ENCODE data around the gene APBB2.

APBB2 gene

DNA sequence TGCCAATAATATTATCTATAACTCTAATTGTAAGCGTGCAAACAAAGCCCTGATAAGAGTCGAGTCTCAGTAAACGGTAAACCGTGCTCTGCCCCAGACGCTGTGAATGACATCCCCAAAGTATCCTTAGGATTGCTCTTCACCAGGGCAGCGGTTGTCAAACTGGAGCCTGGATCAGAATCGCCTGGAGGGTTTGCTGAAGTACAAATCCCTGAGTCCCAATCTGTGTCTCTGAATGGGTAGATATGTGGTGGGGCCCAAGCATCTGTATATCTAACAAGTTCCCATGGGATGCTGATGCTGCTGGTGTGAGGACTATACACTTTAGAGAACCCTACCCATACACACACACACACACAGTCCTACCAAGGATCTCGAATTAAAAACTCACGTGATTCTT, 813 bp upstream of the APBB2 start:
- DNase-seq = no peak

- no peak for DNase-seq
Observed at GRCh38 chr4:41214825-41215146, 444 bp upstream of the APBB2 start.

- DNase-seq = peak in 1 of 2 donors; percentile 18
Observed at GRCh38 chr4:41213625-41214135, 662 bp downstream of the APBB2 start.

DNA sequence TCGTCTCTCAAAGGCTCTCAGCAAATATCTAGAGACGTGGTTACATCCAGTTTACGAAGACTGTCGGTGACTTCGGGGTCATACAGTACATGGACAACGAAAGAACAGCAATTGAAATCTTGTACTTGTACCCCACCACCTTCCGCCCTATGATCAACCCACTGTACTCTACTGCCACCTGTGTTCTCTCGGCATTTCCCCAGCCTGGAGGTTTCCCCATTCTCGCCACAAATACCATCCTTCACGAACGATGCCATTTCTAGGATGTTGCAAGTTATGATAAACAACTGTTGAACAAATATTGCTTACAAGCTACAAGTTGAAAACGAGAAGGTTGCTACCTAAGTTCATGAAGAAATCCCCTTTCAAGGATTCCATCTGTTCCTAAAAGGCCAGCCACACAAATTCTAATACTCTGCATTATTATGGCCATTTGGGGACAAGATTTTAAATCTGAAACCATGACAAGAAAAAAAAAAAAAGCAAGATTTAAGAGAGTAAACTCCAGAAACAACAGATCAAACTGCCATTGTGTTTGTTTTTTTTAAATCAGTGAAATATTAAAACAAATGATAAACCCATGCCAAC, 1.6 kb downstream of the APBB2 start:
- DNase-seq = peak in 1 of 2 donors; percentile 4

DNA sequence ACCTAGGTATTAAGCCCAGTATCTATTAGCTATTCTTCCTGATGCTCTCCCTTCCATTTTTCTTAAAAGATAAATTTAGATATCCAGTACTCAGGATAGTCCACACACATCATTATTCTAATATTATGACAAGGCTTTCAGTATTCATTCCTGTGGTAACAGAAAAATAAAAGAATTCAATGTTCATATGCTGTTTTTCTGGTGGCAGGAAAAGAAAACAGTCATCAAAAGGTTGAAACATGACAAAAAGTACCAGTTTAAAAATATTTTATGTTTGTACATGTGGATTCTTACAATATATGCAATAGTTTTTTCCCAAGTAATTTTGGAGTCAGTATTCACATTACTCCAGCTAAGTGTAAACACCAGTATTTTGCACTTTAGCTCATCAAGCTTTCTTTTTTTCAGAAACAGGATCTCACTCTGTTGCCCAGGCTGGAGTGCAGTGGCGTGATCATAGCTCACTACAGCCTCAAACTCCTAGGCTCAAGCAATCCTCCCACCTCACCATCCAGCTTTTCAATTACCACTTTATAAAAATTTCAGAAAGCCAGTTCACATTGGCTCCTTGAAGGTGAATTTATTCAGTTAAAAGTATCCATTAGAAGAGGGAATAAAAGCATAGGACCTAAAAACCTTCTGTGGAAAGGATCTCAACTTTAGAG, 2.3 kb downstream of the APBB2 start:
- no peak for DNase-seq

GRCh38 chr4:41209901-41210300, 4.4 kb downstream of the APBB2 start:
- DNase-seq = no peak

- no peak for DNase-seq
Observed at GRCh38 chr4:41209187-41209586, 5.2 kb downstream of the APBB2 start.

- no peak for DNase-seq
Observed at GRCh38 chr4:41207291-41207831, 7.0 kb downstream of the APBB2 start.

GRCh38 chr4:41205854-41206460, 8.4 kb downstream of the APBB2 start:
- no peak for DNase-seq

- DNase-seq = no peak
Observed at GRCh38 chr4:41205130-41205529, 9.2 kb downstream of the APBB2 start.

DNA sequence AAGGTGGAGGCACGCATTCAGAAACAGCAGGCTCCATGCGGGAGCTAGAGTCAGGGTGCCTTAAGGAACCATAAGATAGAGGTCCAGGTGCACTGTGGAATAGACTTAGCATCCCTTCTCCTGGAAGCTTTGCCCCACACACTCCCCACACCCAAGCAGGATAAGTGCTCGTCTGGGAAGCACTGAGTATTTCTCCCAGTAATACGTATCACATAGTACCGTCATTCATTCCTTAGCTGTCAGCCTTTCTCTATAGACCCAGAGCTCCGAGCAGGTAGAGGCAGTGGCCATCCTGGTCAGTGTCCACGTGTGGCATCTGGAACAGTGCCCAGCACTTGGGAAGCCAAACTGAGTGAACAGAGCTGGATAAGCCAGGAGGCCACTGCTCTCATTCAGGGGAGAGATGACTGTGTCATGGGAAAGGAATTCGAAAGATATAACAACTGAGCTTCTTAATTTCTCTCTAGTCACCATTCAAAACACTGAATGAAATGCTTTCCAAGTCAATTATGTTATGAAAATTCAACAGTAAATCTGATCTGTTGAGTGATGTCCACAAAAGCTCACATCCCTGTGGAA, 9.9 kb downstream of the APBB2 start:
- DNase-seq = no peak

DNA sequence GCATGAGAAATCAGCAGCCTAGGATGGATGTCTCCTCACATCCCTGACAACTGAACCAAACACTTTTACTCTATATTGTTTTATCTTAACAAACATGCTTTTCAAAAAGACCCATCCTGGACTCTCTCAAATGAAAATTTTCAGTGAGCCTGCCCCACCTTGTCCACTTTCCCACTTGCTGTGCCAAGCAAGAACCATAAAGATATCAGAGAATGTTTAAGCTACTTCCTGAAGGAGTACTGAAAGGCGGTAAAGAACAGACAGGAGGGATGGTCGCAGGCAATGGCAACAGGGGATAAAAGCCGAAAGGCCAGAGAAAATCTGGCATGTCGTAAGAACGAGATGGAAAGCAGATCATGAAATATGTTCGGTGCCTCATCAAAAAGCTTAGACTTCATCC, 10.5 kb downstream of the APBB2 start:
- no peak for DNase-seq

- DNase-seq = no peak
Observed at GRCh38 chr4:41202820-41203568, 11.3 kb downstream of the APBB2 start.

GRCh38 chr4:41202356-41202755, 12.0 kb downstream of the APBB2 start:
- no peak for DNase-seq

DNA sequence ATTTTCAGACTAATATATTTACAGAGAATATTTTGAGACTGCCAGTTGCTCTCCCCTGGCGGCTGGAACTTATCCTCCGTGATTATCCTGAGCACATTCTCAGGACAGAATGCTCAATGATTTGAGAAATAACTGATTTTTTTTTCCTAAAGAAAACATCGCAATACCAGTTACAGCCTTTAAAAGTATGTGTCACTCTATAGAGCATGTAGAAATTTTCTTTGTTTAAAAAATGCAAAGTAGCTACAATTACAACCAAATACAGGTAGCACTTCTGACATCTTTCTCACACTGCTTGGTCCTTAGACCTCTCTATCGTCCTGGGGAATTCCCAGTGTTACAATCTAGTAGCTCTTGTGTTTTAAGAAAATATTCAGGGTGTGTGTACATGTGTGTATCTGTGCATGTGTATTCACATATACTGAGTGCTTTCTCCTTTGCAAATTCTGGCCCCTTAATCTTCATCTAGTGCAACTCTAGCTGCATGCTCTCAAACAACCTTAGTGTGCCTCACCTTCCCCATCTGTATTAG, 13.8 kb downstream of the APBB2 start:
- no peak for DNase-seq

DNA sequence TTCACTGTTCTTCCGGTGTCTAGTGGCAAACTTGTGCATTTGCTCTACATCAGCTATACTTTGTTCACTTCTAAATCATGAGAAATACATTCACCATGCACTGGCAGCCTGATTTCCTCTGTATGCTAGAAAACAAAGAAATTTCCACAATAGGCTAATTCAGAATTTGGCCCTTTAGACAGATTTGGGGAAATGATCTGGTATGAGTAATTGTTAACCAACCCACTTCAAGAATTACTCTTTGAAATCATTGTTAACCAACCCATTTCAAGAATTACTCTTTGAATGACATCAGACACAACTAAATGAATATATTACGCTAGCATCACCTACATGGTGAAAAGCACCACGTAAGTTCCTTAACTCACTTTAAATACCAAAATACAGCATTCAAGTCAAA, 14.6 kb downstream of the APBB2 start:
- DNase-seq = no peak

GRCh38 chr4:41197996-41198395, 16.3 kb downstream of the APBB2 start:
- DNase-seq = no peak

DNA sequence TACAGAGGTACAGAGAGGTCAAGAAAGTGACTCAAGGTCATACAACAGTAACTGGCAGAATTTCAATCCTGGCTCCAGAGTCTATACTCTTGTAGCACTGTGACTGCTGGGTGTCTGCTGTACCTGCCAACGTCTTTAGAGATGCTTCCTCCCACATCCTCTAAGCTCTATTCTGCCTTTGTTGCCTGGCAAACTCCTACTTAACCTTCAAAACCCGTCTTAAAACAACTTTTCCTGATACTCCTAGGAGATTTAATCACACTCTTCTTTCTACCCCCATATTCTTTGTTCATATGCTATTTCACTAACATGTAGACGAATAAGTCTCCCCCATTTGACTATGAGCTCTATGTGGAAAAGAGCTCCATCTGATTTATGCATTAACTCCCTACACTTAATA, 16.8 kb downstream of the APBB2 start:
- DNase-seq = no peak

- DNase-seq = no peak
Observed at GRCh38 chr4:41196633-41197332, 17.6 kb downstream of the APBB2 start.

DNA sequence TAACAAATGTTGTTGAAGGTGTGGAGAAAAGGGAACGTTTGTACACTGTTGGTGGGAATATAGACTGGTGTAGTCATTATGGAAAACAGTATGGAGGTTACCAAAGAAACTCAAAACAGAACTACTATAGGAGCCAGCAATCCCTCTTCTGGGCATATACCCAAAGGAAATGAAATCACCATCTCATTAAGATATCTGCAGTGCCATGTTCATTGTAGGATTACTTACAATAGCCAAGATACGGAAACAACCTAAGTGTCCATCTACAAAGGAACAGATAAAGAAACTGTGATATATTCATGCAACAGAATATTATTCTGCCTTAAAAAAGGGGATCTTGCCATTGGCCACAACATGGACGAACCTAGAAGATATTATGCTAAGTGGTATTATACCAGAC, 22.2 kb downstream of the APBB2 start:
- DNase-seq = no peak

DNA sequence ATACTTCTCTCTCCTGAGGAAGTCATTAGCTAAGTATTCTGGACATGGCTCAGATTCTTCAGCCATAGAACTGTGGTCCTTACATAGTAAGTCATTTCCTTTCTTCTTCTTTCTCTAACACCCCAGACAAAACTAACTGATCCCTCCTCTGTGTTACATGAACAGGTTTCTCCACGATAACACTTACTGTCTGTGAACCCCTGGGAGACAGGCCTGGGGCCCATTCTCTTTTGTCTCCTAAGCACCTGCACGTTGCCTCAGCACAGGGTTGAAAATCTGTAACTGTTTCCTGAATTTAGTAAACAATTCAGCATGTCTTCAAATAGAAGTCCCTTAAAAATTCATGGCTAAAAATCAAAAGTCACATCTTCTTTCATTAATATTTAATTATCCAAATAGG, 24.7 kb downstream of the APBB2 start:
- DNase-seq = no peak

DNA sequence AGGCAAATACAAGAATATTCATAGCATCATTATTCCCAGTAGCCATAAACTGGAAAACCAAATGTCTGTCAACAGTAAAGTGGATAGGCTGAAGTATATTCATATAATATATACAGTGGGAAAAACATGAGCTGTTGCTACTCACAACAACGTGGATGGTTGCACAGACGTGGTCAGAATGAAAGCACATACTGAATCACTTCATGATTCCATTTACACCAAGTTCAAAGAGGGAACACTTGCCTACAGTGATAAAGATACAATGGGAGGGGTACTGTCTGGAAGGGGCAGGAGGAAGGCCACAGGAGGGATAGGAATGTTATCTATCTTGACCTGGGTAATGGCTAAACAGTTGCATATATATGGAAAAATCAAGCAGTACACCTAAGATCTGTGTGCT, 25.3 kb downstream of the APBB2 start:
- DNase-seq = no peak
